Osteocyte (in vitro differentiated cells): ENCODE results near the gene CNTNAP2. TPM values are rescaled to one million over a fixed set of nuclear protein-coding genes. Genes with fewer than 3 reads are reported as not detected.

Experiments used
- DNase-seq: peaks from one replicate; pipeline ENCODE4 v3.0.0; 2021; ENCODE audit warnings: mixed read lengths; ENCODE audit not compliant: unreplicated experiment; ENCODE audit errors: extremely low spot score
- H3K27ac Mint-ChIP-seq: one replicate; pipeline ENCODE4 v1.8.0; 2021; ENCODE audit warnings: mild to moderate bottlenecking, mixed read lengths; ENCODE audit not compliant: unreplicated experiment
- H3K27me3 Mint-ChIP-seq: one replicate; pipeline ENCODE4 v1.8.0; 2021; ENCODE audit warnings: mixed read lengths; ENCODE audit not compliant: unreplicated experiment
- H3K36me3 Mint-ChIP-seq: one replicate; pipeline ENCODE4 v1.8.0; 2021; ENCODE audit warnings: mixed read lengths; ENCODE audit not compliant: unreplicated experiment
- H3K4me1 Mint-ChIP-seq: one replicate; pipeline ENCODE4 v1.8.0; 2021; ENCODE audit warnings: mixed read lengths; ENCODE audit not compliant: unreplicated experiment
- H3K4me3 Mint-ChIP-seq: one replicate; pipeline ENCODE4 v1.8.0; 2021; ENCODE audit warnings: mild to moderate bottlenecking, moderate library complexity, mixed read lengths; ENCODE audit not compliant: unreplicated experiment
- H3K9me3 Mint-ChIP-seq: one replicate; pipeline ENCODE4 v1.8.0; 2021; ENCODE audit warnings: mixed read lengths; ENCODE audit not compliant: unreplicated experiment
- total RNA-seq: library from RNA; stranded (reverse); gene quantifications from 2 replicates; pipeline ENCODE4 v1.2.1, GENCODE V29; 2021
- TF ChIP-seq, protein P1 (sequence below): fragments of 200-600 bp; sonication (generic); IDR thresholded peaks from 2 replicates; pipeline ENCODE4 v1.5.0; 2021; ENCODE audit warnings: antibody characterized with exemption, mild to moderate bottlenecking, moderate library complexity

The CNTNAP2 gene
- total RNA-seq, 1 donor from 2014 or later, result 1.4 TPM

DNA sequence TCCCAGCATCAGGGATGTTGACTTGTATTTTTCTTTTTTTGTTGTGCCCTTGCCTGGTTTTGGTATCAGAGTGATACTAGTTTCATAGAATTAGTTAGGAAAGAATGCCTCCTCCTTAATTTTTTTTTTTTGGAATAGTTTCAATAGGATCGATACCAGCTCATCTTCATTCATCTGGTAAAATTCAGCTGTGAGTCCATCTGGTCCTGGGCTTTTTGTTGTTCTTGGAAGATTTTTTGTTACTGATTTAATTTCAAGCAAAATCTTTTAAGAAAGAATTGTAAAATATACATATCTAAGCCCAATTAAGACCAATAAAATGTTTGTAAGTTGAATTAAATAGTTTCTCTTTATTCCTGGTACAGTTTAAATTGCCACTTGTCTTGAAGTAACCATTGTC is 1159.5 kb downstream of the CNTNAP2 start:
- Mint-ChIP-seq H3K4me3 (no peak overlapping the region), H3K36me3 (no peaks in the 10 kb centered on the region), H3K4me1 (no peaks in the 10 kb centered on the region), H3K27me3 (no peaks in the 10 kb centered on the region), H3K9me3 (peaks cover 6% of the 10 kb centered on the region), H3K27ac (no peak overlapping the region)
- TF ChIP-seq, protein P1, sequence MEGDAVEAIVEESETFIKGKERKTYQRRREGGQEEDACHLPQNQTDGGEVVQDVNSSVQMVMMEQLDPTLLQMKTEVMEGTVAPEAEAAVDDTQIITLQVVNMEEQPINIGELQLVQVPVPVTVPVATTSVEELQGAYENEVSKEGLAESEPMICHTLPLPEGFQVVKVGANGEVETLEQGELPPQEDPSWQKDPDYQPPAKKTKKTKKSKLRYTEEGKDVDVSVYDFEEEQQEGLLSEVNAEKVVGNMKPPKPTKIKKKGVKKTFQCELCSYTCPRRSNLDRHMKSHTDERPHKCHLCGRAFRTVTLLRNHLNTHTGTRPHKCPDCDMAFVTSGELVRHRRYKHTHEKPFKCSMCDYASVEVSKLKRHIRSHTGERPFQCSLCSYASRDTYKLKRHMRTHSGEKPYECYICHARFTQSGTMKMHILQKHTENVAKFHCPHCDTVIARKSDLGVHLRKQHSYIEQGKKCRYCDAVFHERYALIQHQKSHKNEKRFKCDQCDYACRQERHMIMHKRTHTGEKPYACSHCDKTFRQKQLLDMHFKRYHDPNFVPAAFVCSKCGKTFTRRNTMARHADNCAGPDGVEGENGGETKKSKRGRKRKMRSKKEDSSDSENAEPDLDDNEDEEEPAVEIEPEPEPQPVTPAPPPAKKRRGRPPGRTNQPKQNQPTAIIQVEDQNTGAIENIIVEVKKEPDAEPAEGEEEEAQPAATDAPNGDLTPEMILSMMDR, result no peak
- DNase-seq, result no peak

DNA sequence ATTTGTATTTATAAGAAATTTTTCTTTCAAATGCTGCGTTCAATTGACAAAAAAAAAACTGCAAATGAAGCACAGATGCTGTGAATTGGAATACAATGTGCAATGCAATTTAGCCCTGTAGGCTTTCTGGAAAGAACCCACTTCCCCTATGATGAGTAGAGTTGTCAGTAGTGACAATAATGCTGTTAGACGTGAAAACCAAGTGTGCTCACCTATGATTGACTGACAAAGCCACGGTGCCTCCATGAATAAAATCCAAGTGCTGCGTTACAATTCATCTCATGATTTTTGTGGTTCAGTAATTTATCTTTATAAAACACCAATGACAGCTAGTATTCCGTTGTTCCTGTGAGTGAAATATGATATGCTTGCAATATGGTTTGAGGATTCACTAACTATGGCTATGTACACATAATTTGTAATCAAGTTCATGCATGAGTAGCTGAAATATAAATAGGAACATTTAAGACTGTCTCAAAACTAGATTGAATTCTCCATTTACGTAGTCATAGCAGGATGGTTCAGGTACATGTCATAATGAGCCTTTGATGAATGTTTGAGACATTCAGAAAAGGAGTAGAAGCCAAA is 1160.3 kb downstream of the CNTNAP2 start:
- no peaks in the 10 kb centered on the region for H3K4me1 Mint-ChIP-seq
- H3K27me3 Mint-ChIP-seq, result no peaks in the 10 kb centered on the region
- no peak overlapping the region for H3K4me3 Mint-ChIP-seq
- TF ChIP-seq, protein P1, result no peak
- H3K27ac Mint-ChIP-seq, result no peak overlapping the region
- H3K36me3 Mint-ChIP-seq, result no peaks in the 10 kb centered on the region
- peaks cover 6% of the 10 kb centered on the region for H3K9me3 Mint-ChIP-seq
- DNase-seq, result no peak

DNA sequence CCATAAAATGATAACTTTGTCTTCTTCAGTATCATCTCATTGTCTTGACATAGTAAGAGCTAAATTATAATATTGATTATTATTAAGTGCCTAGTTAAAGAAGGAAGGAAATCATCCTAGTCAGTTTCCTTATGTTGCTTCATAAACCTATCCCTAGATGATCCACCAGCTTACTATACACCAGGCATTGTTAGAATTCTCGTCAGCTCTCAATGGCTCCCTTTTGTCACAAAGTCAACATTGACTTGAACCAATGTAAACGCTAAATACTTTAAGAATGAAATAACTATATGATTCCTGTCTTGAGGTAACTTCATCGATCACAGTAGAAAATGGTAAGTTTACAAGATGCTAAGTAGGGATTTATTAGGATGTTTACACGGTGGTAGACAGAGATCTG is 1162.9 kb downstream of the CNTNAP2 start:
- H3K4me3 Mint-ChIP-seq, result no peak overlapping the region
- no peaks in the 10 kb centered on the region for H3K27me3 Mint-ChIP-seq
- H3K9me3 Mint-ChIP-seq, result peaks cover 6% of the 10 kb centered on the region
- DNase-seq, result no peak
- no peaks in the 10 kb centered on the region for H3K36me3 Mint-ChIP-seq
- H3K27ac Mint-ChIP-seq, result no peak overlapping the region
- TF ChIP-seq, protein P1, result no peak
- no peaks in the 10 kb centered on the region for H3K4me1 Mint-ChIP-seq

DNA sequence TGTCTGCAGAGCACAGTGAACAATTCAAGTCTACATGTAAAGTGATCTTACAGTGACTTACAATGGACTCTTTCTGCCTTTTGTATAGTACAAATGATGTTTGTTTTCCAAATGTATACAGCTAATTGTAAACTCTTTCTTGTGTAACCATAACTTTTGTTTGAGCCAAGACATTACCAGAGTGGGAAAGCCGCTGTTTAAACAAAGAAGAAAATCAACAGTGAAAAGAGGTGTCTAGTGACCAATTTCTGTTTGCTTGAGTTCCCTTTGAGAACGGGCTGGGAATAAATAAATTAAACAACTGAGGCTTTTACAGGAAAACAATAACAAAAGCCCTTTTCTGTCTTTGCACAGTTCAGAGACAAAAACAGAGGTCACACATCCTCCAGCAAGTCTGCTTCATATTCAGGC is 1163.4 kb downstream of the CNTNAP2 start:
- H3K27ac Mint-ChIP-seq, result no peak overlapping the region
- TF ChIP-seq, protein P1, result no peak
- H3K9me3 Mint-ChIP-seq, result peaks cover 4% of the 10 kb centered on the region
- H3K36me3 Mint-ChIP-seq, result no peaks in the 10 kb centered on the region
- H3K4me3 Mint-ChIP-seq, result no peak overlapping the region
- no peaks in the 10 kb centered on the region for H3K27me3 Mint-ChIP-seq
- no peaks in the 10 kb centered on the region for H3K4me1 Mint-ChIP-seq
- DNase-seq, result no peak

DNA sequence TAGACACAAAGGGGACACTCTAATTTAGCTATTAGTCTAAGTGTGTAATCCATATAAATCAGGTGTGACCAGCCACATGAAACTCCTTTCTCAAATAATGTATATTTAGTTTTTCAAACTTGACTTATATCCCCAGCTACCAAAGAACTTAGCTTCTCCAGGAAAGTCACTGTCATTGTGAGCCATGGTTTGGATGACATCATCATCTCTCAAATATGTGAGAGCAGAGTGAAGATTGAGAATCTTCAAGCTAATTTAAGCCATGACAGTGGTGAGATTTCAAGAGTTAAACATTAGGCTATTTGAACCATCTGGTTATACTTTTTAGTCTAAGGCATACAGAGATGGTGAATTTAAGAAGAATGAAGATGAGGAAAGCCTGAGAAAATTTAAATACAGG is 1165.6 kb downstream of the CNTNAP2 start:
- Mint-ChIP-seq H3K4me1 (no peaks in the 10 kb centered on the region), H3K9me3 (no peaks in the 10 kb centered on the region), H3K27ac (no peak overlapping the region), H3K36me3 (no peaks in the 10 kb centered on the region), H3K4me3 (no peak overlapping the region), H3K27me3 (peaks cover 2% of the 10 kb centered on the region)
- no peak for DNase-seq
- TF ChIP-seq, protein P1, result no peak
